PC-9 (cell line): ENCODE measurements around the gene EIF2S2. TPM values are rescaled to one million over a fixed set of nuclear protein-coding genes. Genes with fewer than 3 reads are reported as not detected.
"Not testable (repeated sequence)": the region's sequence is repeated elsewhere in the genome, so short reads cannot be mapped to it uniquely, and the experiment has no call there.

Experiments
- Bru-seq: library from RNA; stranded (reverse); fragments of 400-500 nt; gene quantifications from one replicate; lab custom pipeline; 2021; lab: Mats Ljungman, UMichigan
- BruChase-seq, 2 experiments: library from RNA; stranded (reverse); fragments of 400-500 nt; gene quantifications; one replicate each; lab custom pipeline; 2021; lab: Mats Ljungman, UMichigan
- BruUV-seq: library from RNA; stranded (reverse); fragments of 400-500 nt; replicated peaks from 2 replicates; lab custom pipeline; 2021; lab: Mats Ljungman, UMichigan
- CTCF ChIA-PET: fragments of 300-600 bp; sonication (Branson Sonifier 250); formaldehyde crosslinking; loops from one replicate; lab custom pipeline; 2022; ENCODE audit warnings: antibody characterized with exemption; lab: Charles Lee
- POLR2A ChIA-PET: fragments of 300-600 bp; sonication (Branson Sonifier 250); formaldehyde crosslinking; loops from one replicate; lab custom pipeline; 2022; ENCODE audit warnings: antibody characterized with exemption; ENCODE audit not compliant: unreplicated experiment; lab: Charles Lee
- DNase-seq, 2 experiments: peaks; one replicate each; pipeline versions ENCODE4 v3.0.0 to v3.0.0-alpha.2; 2015 to 2022; ENCODE audit warnings: mixed read lengths in 1 of 2
- H2AFZ ChIP-seq: fragments of 200-600 bp; sonication (generic); 2 replicates; pipeline ENCODE4 v1.8.1; 2017; ENCODE audit warnings: antibody characterized with exemption
- H3F3A ChIP-seq: fragments of 200-600 bp; sonication (generic); 2 replicates; pipeline ENCODE4 v1.8.1; 2017; ENCODE audit warnings: antibody characterized with exemption, mild to moderate bottlenecking, low read depth; ENCODE audit not compliant: insufficient read depth
- H3K27ac ChIP-seq: fragments of 200-600 bp; sonication (generic); 2 replicates; pipeline ENCODE4 v1.6.1; 2016; ENCODE audit warnings: mixed run types
- H3K27me3 ChIP-seq: fragments of 200-600 bp; sonication (generic); 2 replicates; pipeline ENCODE4 v1.6.1; 2016; ENCODE audit warnings: low read depth, mixed run types; ENCODE audit not compliant: insufficient read depth
- H3K36me3 ChIP-seq: fragments of 200-600 bp; sonication (generic); 2 replicates; pipeline ENCODE4 v1.6.1; 2016; ENCODE audit warnings: low read depth, mixed run types
- H3K4me1 ChIP-seq: fragments of 200-600 bp; sonication (generic); replicated peaks from 2 replicates; pipeline ENCODE4 v1.6.1; 2016; ENCODE audit warnings: mixed run types; ENCODE audit not compliant: insufficient read depth
- H3K4me2 ChIP-seq: fragments of 200-600 bp; sonication (generic); 2 replicates; pipeline ENCODE4 v1.6.1; 2017; ENCODE audit warnings: mixed run types
- H3K4me3 ChIP-seq: fragments of 200-600 bp; sonication (generic); 2 replicates; pipeline ENCODE4 v1.6.1; 2016; ENCODE audit warnings: mixed run types
- H3K79me2 ChIP-seq: fragments of 200-600 bp; sonication (generic); 2 replicates; pipeline ENCODE4 v1.6.1; 2017; ENCODE audit warnings: low read depth, mixed run types
- H3K9me2 ChIP-seq: fragments of 200-600 bp; sonication (generic); 2 replicates; pipeline ENCODE4 v1.8.1; 2017; ENCODE audit warnings: mild to moderate bottlenecking; ENCODE audit not compliant: insufficient read depth
- H3K9me3 ChIP-seq: fragments of 200-600 bp; sonication (generic); 2 replicates; pipeline ENCODE4 v1.8.1; 2016; ENCODE audit warnings: low read depth; ENCODE audit not compliant: insufficient read depth
- H4K20me1 ChIP-seq: fragments of 200-600 bp; sonication (generic); 2 replicates; pipeline ENCODE4 v1.8.1; 2017; ENCODE audit not compliant: insufficient read depth
- CTCF ChIP-seq: fragments of 200-600 bp; sonication (generic); conservative IDR thresholded peaks from 2 replicates; pipeline ENCODE4 v1.6.1; 2017; ENCODE audit warnings: mixed run types, antibody characterized with exemption, mild to moderate bottlenecking, moderate library complexity
- EZH2 ChIP-seq: fragments of 200-600 bp; sonication (generic); IDR thresholded peaks from 2 replicates; pipeline ENCODE4 v1.8.0; 2017; ENCODE audit warnings: antibody characterized with exemption, low read depth
- intact Hi-C: fragments of 100-400 bp; cut with micrococcal nuclease; formaldehyde crosslinking; loops from one replicate; pipeline ENCODE4 v1.10.0; 2022; ENCODE audit not compliant: unreplicated experiment
- long read RNA-seq: library from polyadenylated mRNA; stranded (forward); transcript quantifications from one replicate; pipeline ENCODE4 v2.0.0, GENCODE V29; 2022
- total RNA-seq: library from RNA; stranded (reverse); gene quantifications from 2 replicates; pipeline ENCODE4 v1.2.3, GENCODE V29; 2021

The EIF2S2 gene
- total RNA-seq (129 and 162 TPM in 2 replicates), Bru-seq, nascent RNA (percentile 99 among the genes with signal in this experiment), BruChase-seq, experiment 1, labeled RNA remaining after a 2-hour chase (percentile 96 among the genes with signal in this experiment), BruChase-seq, experiment 2, labeled RNA remaining after a 6-hour chase (percentile 98 among the genes with signal in this experiment)
- long read RNA-seq, transcript EIF2S2-201 (9 exons, 2,656 nt) = major isoform, 1,344 of 1,571 reads
- long read RNA-seq, partial matches to known transcripts = 40 of 1,571 reads
- long read RNA-seq, other reads (novel, unspliced or antisense) = 187 of 1,571 reads

- H3K36me3 ChIP-seq = peaks cover 36% of the 10 kb centered on the region
- H3K27ac ChIP-seq = peak within 1 kb of the TSS; percentile 92
- intact Hi-C loops = loop anchor here (5.0 kb wide), 2 partner anchors 325 to 380 kb away; partner anchors contain the start of gene ZNF341
- ChIA-PET POLR2A (interaction anchor here (0.5 to 1.5 kb wide), 25 partner anchors 18 to 1753 kb away, joined by 3 to 19 read pairs (median 4); partner anchors contain the start of gene CBFA2T2), CTCF (interaction anchor here (0.5 to 0.9 kb wide), 6 partner anchors 42 to 1322 kb away, joined by 3 to 34 read pairs (median 7); no protein-coding TSS in a partner anchor)
- peaks cover 11% of the 10 kb centered on the region for H3F3A ChIP-seq
- peak; percentile 96 to 98 for DNase-seq
- peak within 1 kb of the TSS; percentile 89 for H2AFZ ChIP-seq
- no peaks in the 10 kb centered on the region for H3K9me2 ChIP-seq
- H4K20me1 ChIP-seq = peaks cover 40% of the 10 kb centered on the region
- no peak for TF ChIP-seq CTCF
- no peak for TF ChIP-seq EZH2
- H3K79me2 ChIP-seq = peaks cover 51% of the 10 kb centered on the region
- H3K4me3 ChIP-seq = peak within 1 kb of the TSS; percentile 78
- no peaks in the 10 kb centered on the region for H3K9me3 ChIP-seq
- H3K27me3 ChIP-seq = no peaks in the 10 kb centered on the region
- TSS peak; percentile 42 for BruUV-seq
- peak within 1 kb of the TSS; percentile 93 for H3K4me2 ChIP-seq
- H3K4me1 ChIP-seq = peaks cover 27% of the 10 kb centered on the region
These were observed at the start of gene EIF2S2 for GRCh38 chr20:34111702-34112599. EIF2S2 (minus strand) TSS chr20:34112243; CDS start chr20:34112110, 133 bp downstream.

- H3F3A ChIP-seq, H3K4me1 ChIP-seq, H2AFZ ChIP-seq, H3K27me3 ChIP-seq, POLR2A ChIA-PET, H3K9me2 ChIP-seq, intact Hi-C loops, H3K9me3 ChIP-seq, H3K4me2 ChIP-seq, H3K4me3 ChIP-seq, H3K79me2 ChIP-seq, H3K36me3 ChIP-seq, DNase-seq, H4K20me1 ChIP-seq, H3K27ac ChIP-seq, BruUV-seq: not testable (repeated sequence)
- CTCF ChIA-PET = interaction anchor here (0.6 kb wide), 1 partner anchor 13 kb away, joined by 6 read pairs; no protein-coding TSS in a partner anchor
These were observed 45.7 kb upstream of the EIF2S2 start for GRCh38 chr20:34157697-34158096.

GRCh38 chr20:34155836-34156235 is 43.8 kb upstream of the EIF2S2 start:
- BruUV-seq = no TSS peak
- no peaks in the 10 kb centered on the region for H3K79me2 ChIP-seq
- no peaks in the 10 kb centered on the region for H4K20me1 ChIP-seq
- no peak for DNase-seq
- H3K27me3 ChIP-seq = no peaks in the 10 kb centered on the region
- TF ChIP-seq CTCF = no peak
- TF ChIP-seq EZH2 = no peak
- ChIA-PET CTCF (no interaction called here), POLR2A (no interaction called here)
- H3K27ac ChIP-seq = no peak overlapping the region
- H3K4me3 ChIP-seq = no peak overlapping the region
- no peaks in the 10 kb centered on the region for H3K9me3 ChIP-seq
- H3K9me2 ChIP-seq = no peaks in the 10 kb centered on the region
- H3K4me1 ChIP-seq = no peaks in the 10 kb centered on the region
- no peaks in the 10 kb centered on the region for H3F3A ChIP-seq
- no peak overlapping the region for H3K4me2 ChIP-seq
- H3K36me3 ChIP-seq = no peaks in the 10 kb centered on the region
- H2AFZ ChIP-seq = no peak overlapping the region
- intact Hi-C loops = no loop called here

- intact Hi-C loops, H4K20me1 ChIP-seq, DNase-seq, H3K27ac ChIP-seq, H3K9me3 ChIP-seq, H3K9me2 ChIP-seq, H3K36me3 ChIP-seq, H3K27me3 ChIP-seq, H3K4me3 ChIP-seq, H3F3A ChIP-seq, H3K4me1 ChIP-seq, H3K79me2 ChIP-seq, H2AFZ ChIP-seq, POLR2A ChIA-PET, H3K4me2 ChIP-seq, BruUV-seq, CTCF ChIA-PET: not testable (repeated sequence)
These were observed 41.1 kb upstream of the EIF2S2 start for GRCh38 chr20:34153169-34153568.

- H3K36me3 ChIP-seq, intact Hi-C loops, BruUV-seq, POLR2A ChIA-PET, H3K79me2 ChIP-seq, H3K4me2 ChIP-seq, H3F3A ChIP-seq, H2AFZ ChIP-seq, H3K4me3 ChIP-seq, H3K9me3 ChIP-seq, H3K9me2 ChIP-seq, H3K27me3 ChIP-seq, CTCF ChIA-PET, H3K27ac ChIP-seq, H4K20me1 ChIP-seq, DNase-seq, H3K4me1 ChIP-seq: not testable (repeated sequence)
These were observed 40.0 kb upstream of the EIF2S2 start for GRCh38 chr20:34152073-34152472.
